ENCODE results near the gene DLGAP4.
"Not testable (repeated sequence)": the region's sequence is repeated elsewhere in the genome, so short reads cannot be mapped to it uniquely, and the experiment has no call there.

DLGAP4 gene

GRCh38 chr20:36547186-36548005 is 241.3 kb downstream of the DLGAP4 start:
- in situ Hi-C loops (cut with MboI; ENCODE audit: low sequenced_read_pairs): no loop called here

GRCh38 chr20:36548006-36548315 is 241.8 kb downstream of the DLGAP4 start:
- in situ Hi-C loops (cut with MboI; ENCODE audit: low sequenced_read_pairs): no loop called here

- in situ Hi-C loops (cut with MboI; ENCODE audit: low sequenced_read_pairs): no loop called here
Measured at GRCh38 chr20:36548704-36549627, 242.8 kb downstream of the DLGAP4 start.

DNA sequence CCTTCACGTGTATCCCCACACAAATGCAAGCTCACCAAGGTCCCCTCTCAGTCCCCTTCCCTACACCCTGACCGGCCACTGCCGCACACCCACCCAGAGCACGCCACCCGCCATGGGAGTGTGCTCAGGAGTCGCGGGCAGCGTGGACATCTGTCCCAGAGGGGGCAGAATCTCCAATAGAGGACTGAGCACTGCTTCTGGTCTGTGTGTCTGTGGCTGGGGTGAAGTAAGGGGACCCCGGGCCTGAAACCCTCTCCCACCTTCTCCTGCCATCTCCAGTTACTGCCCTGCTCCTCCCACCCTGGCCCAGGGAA is 243.4 kb downstream of the DLGAP4 start:
- in situ Hi-C loops (cut with MboI; ENCODE audit: low sequenced_read_pairs): no loop called here

DNA sequence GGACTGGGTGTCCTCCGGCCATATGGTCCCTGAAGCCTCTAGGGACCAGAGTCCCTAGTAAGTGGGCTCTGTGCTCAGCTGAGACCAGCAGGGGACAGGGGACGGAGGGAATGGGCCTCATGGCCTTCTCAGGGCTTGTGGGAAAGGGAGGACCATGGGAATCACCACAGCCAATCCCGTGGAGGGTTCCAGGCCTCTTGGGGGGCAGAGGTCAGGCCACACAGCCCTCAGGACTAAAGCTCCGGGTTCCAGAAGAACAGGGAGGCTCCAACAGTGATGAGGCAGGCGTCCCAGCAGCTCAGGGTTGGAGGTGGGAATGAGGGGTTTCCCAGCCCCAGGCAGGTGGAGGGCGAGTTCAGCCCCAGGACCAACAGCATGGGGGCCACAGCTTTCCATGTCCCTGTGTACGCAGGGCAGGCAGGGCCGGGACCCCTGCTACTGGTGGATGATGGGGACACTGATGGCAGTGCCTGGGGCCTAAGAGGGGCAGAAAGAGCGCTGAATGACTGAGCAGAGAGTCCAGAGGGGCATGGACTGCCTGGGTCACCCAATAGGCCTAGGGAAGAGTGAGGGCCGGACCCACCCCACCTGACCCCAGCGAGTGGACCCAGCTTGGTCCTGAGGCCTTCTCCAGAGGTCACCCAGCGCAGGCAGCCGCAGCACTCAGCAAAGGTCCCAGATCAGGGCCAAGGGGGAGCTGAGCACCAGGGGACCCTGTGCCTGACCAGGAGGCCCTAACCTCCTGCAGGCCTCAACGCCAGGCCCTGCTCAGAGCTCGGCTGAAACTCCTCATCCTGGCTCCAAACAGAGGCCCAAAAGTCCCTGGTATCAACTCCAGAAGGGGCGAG is 244.0 kb downstream of the DLGAP4 start:
- in situ Hi-C loops (cut with MboI; ENCODE audit: low sequenced_read_pairs): no loop called here

- in situ Hi-C loops (cut with MboI; ENCODE audit: low sequenced_read_pairs): no loop called here
Measured at GRCh38 chr20:36550790-36551299, 244.7 kb downstream of the DLGAP4 start.

DNA sequence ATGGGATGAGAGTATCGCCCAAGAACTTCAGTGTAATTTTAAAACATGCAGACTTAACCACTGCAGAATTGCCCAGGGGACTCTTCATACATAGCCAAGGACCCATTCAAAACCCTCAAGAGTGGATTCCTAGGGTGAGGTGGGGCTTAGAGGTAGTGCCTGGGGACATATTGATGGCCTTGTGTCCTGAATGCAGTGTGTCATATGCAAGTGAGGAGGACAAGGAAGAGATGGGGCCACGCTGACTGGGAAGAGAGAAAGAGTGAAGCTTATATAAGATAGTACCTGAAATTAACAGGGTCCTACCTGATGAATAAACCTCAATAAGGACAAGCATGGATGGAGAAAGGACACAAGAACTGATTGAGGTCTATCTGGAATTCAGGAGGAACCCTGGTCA is 249.1 kb downstream of the DLGAP4 start:
- in situ Hi-C loops (cut with MboI; ENCODE audit: low sequenced_read_pairs): no loop called here

GRCh38 chr20:36562724-36563123 is 256.6 kb downstream of the DLGAP4 start:
- in situ Hi-C loops (cut with MboI; ENCODE audit: low sequenced_read_pairs): no loop called here

DNA sequence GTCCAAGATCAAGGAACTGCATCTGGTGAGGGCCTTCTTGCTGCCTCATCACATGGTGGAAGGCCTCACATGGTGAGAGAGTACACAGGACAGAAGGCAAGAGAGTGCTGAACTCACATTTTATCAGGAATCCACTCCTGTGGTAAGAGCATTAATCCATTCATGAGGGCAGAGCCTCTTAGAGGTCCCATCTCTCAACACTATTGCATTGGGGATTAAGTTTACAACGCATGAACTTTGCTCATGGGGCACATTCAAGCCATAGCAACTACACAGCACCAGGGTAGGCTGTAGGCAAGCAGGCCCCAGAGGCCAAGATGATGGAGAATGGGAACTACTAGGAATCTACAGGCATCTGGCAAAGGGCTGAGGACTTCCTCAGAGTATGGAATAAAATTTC is 257.2 kb downstream of the DLGAP4 start:
- in situ Hi-C loops (cut with MboI; ENCODE audit: low sequenced_read_pairs): no loop called here

DNA sequence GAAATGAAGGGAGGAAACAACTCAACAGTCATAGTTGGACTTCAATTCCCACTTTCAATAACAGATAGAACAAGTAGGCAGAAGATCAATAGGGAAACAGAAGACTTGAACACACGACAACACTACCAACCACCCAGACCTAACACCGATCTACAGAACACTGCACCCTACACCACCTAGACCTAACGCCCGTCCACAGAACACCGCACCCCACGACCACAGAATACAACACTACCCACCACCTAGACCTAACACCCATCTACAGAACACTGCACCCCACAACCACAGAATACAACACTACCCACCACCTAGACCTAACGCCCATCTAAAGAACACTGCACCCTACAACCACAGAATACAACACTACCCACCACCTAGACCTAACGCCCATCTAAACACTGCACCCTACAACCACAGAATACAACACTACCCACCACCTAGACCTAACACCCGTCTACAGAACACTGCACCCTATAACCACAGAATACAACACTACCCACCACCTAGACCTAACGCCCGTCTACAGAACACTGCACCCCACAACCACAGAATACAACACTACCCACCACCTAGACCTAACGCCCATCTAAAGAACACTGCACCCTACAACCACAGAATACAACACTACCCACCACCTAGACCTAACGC is 258.1 kb downstream of the DLGAP4 start:
- in situ Hi-C loops (cut with MboI; ENCODE audit: low sequenced_read_pairs): not testable (repeated sequence)

- in situ Hi-C loops (cut with MboI; ENCODE audit: low sequenced_read_pairs): not testable (repeated sequence)
Measured at GRCh38 chr20:36564726-36565121, 258.6 kb downstream of the DLGAP4 start.

GRCh38 chr20:36565520-36565919 is 259.4 kb downstream of the DLGAP4 start:
- in situ Hi-C loops (cut with MboI; ENCODE audit: low sequenced_read_pairs): no loop called here

DNA sequence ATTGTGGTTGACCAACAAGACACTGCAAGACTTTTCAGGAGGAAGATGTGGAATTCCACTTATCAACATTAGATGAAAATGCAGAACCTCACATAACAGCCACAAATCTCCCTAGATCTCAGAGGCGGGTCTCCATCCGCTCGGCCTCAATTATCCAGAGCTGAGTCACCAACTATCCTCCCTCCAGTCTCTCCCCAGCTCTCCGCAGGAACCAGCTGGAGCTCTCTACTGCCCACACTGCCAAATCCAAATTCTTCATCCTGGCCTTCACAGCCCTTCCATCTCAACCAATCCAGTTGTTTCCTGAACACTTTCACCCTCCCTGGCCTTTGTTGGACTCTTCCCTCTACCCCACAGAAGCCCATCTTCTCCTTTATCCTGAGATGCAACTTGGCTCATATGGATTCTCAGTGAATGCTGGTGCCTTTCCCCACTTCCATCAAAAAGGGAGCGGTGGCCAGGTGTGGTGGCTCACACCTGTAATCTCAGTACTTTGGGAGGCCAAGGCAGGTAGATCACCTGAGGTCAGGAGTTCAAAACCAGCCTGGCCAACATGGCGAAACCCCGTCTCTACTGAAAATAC is 263.8 kb downstream of the DLGAP4 start:
- in situ Hi-C loops (cut with MboI; ENCODE audit: low sequenced_read_pairs): no loop called here

- in situ Hi-C loops (cut with MboI; ENCODE audit: low sequenced_read_pairs): no loop called here
Measured at GRCh38 chr20:36571564-36572504, 265.7 kb downstream of the DLGAP4 start.

GRCh38 chr20:36572701-36573102 is 266.6 kb downstream of the DLGAP4 start:
- in situ Hi-C loops (cut with MboI; ENCODE audit: low sequenced_read_pairs): no loop called here

- in situ Hi-C loops (cut with MboI; ENCODE audit: low sequenced_read_pairs): no loop called here
Measured at GRCh38 chr20:36573103-36573797, 267.1 kb downstream of the DLGAP4 start, which contains the start of gene TGIF2. Gene TGIF2, plus strand, starts transcription at chr20:36573597. Its CDS starts 5,178 bp downstream, at chr20:36578775.

- in situ Hi-C loops (cut with MboI; ENCODE audit: low sequenced_read_pairs): no loop called here
Measured at GRCh38 chr20:36573798-36574365, 267.7 kb downstream of the DLGAP4 start.

Measured in hTERT RPE-1 (cell line).